RCC 7860 (cell line): Measurements from ENCODE around the gene RNF111.
A peak's percentile ranks its signal among the peaks of the same experiment; 100 is the strongest.
"Not testable (repeated sequence)": the region's sequence is repeated elsewhere in the genome, so short reads cannot be mapped to it uniquely, and the experiment has no call there.

ENCODE experiments used
- DNase-seq: peaks from one replicate; pipeline ENCODE4 v3.0.0-alpha.2; 2015; ENCODE audit warnings: low spot score
- FAIRE-seq: peaks from 2 replicates; lab custom pipeline; 2012; peaks lifted over from hg19 to GRCh38; lab: Jason Lieb, UNC

The RNF111 gene

DNA sequence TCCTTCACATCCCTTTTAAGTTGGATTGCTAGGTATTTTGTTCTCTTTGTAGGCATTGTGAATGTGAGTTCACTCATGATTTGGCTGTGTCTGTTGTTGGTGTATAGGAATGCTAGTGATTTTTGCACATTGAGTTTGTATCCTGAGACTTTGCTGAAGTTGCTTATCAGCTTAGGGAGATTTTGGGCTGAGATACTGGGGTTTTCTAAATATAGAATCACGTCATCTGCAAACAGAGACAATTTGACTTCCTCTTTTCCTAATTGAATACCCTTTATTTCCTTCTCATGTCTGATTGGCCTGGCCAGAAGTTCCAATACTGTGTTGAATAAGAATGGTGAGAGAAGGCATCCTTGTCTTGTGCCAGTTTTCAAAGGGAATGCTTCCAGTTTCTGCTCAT lies 139.8 kb downstream of the RNF111 start:
- not testable (repeated sequence) for DNase-seq, FAIRE-seq

DNA sequence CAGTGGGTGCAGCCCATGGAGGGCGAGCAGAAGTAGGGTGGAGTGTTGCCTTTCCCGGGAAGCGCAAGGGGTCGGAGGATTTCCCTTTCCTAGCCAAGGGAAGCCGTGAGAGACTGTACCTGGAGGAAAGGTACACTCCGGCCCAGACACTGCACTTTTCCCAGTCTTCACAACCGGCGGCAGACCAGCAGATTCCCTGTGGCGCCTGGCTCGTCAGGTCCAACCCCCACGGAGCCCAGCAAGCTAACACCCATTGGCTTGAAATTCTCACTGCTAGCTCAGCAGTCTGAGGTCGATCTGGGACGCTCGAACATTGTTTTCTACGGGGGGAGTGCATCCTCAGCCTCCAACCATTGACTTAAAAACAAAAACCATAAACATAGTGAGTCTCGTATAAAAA lies 144.0 kb downstream of the RNF111 start:
- FAIRE-seq: no peak

DNA sequence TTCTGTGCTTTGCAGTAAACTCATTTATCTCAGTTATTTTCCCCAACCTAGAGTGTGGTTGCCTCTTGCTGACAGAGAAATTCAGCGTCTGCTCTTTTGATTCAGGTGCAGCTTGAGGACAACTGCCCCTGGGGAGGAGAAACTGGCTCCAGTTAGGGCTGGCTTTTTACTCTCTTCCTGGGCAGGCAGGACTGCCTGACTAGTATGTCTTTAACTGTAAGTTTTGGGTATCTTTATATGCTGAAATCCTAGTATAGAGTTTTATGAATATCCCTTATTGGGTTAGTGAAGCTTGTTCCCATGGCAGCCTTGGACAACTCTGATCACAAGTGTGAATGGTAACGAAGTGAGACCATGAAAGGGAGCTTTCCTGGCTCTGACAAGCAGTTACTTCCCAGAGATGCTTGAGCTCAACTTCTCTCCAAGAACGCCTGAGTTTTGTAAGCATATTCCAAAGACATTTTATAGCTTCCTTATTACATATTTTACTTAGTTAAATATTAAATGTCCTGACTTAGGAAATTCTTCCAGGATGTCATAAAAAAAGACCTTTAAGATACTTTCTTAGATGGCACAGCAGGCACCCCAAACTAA lies 144.6 kb downstream of the RNF111 start:
- FAIRE-seq: no peak

More for the DNA sequence above, 144.0 kb downstream of the RNF111 start:
- no peak for DNase-seq

DNA sequence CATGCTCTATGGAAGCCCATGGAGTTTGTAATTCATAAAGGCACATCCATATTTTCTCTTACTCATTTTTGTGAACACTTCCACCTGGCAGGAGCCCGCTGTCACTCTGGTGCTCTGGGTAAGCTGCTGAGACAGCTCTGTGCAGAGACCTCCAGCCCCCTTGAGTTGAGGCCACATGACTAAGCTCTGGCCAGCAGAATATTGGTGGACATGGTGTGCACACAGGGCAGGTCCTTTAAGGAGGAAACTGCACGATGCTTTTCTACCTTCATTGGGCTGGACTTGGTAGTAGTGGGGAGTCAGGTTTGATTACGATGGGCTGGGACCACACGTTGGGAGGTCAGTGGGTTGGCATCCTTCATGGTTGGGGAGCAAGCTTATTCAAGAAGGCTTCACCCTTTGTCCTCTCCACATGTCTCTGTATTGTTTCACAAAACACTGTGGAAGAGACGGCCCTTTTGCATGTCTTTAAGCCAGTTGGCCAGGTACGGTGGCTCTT lies 146.5 kb downstream of the RNF111 start:
- no peak for FAIRE-seq
- no peak for DNase-seq

More for the DNA sequence above, 144.6 kb downstream of the RNF111 start:
- DNase-seq: no peak

DNA sequence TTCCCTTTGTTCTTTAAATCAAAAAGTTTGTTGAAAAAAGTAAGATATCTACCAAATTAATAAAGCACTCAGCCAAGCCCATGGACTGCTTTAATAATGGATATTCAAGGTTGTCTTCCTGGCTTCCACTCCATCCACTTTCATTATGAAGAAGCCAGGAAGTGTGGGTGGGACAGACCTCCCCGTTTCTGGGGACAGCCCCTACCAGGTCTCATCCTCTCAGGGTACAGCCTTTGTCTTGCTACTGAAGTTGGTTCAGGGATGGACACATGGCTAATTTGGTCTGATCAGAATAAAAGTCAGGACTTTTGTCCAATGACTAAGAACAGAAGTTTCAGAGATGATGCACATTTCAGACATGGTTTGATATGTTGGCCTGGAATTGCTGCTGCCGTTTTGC lies 150.1 kb downstream of the RNF111 start:
- DNase-seq: no peak
- FAIRE-seq: no peak

DNA sequence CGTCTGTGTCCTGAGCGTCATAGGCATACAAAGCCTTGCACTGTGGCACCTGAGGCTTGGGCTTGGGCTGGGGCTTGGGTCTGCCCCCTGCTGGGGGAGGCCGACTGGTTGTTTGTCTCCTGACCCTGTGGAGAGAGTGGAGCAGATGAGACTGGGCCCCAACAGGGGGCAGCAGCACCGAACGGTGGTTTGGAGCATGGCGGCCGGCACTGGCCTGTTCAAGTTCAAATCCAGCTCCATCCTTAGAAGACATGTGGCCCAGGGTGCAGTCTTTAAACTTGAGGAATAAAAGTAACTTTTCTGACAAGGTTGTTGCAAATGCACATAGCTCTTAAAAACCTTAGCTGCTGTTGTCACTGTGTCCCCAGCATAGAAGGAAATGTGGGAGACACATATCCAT lies 150.8 kb downstream of the RNF111 start:
- DNase-seq: peak; percentile 11
- FAIRE-seq: no peak

DNA sequence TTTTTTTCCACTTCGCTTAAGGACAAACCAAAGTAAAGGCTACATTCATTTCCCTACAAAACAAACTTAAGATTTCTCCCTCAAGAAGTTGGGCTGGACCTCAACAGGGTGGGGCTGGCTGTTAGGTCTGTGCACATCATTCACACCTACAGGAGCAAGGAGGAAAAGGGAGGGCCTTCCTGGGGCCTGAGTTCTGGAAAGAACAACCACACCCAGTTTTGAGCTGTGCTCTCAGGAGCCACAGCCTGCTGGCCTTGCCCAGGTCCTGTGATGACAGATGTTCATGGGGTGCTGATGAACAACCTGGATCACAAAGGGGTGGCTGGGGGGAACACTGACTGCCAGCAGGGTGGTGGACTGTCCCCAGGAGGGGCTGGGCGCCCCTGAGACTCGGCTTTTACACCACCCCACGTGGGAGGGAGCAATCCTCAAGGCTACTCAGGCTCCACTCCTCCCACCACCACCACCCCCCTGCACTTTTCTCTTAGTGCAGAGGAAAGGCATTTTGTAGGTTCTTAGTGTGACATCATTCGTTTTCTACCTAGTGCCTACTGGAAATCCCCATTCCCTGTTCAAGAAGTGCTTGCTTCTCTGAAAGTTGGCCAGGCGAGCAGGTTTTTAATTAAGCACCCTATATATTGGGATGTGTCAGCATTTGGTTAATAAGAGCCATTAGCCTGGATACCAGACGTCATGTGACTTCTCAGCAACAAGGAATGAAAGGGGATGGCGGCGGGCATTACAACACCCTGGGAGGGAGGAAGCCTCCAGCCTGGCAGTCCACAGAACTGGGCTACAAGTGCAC lies 153.2 kb downstream of the RNF111 start:
- FAIRE-seq (no peak), DNase-seq (no peak)

DNA sequence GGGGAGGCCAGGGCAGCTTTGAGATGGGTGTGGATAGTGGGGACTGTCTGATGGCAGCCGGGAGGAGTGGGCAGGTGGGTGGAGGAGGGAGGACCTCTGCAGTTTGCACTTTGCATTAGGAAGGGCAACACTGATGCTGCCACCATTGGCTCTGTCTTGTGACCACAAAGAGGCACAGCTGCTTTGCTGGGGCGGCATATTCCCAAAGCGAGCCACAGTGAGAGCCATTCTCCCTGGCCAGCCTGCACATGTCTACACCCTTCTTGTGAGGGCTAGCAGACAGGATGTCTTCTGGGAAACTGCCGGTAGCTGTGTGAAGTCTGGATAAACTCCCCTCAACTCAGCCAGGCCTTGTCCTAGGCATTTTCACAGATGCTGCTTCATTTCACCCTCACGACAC lies 155.8 kb downstream of the RNF111 start:
- DNase-seq (no peak), FAIRE-seq (no peak)

DNA sequence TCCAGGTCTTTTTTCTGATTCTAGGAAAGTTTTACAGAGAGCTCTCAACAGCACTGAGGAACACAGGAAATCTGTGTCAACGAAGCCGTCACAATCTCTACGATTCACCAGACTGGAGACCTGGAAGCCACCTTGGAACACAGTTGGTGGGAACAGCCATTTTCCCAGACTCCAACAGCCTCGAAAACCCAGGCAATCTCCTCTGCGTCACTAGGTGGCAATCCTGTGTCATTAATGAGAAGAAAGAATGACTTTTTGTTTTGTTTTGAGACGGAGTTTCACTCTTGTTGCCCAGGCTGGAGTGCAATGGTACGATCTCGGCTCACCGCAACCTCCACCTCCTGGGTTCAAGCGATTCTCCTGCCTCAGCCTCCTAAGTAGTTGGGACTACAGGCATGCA lies 157.1 kb downstream of the RNF111 start:
- not testable (repeated sequence) for FAIRE-seq, DNase-seq
